Gastrocnemius medialis (tissue), 4 donors: ENCODE measurements around the gene FAM174B.

Source experiments
- POLR2A ChIP-seq, 2 donors: fragments of 450-650 bp; IDR thresholded peaks; one replicate each; pipeline ENCODE4 v1.6.1; 2017; ENCODE audit warnings: antibody characterized with exemption in 2 of 2, mild to moderate bottlenecking in 2 of 2, moderate library complexity in 2 of 2
- TF ChIP-seq, protein P1 (sequence below), 5 experiments: fragments of 450-650 bp in 3 of 5; fragments of 200-600 bp in 2 of 5; sonication (generic) in 2 of 5; IDR thresholded peaks in 4 of 5; conservative IDR thresholded peaks in 1 of 5; 1 replicate in 4 of 5; 2 replicates in 1 of 5; pipeline ENCODE4 v1.5.1; 2016 to 2019; ENCODE audit warnings: antibody characterized with exemption in 5 of 5, mild to moderate bottlenecking in 3 of 5, moderate library complexity in 3 of 5

GRCh38 chr15:92633418-92633817 is 22.2 kb downstream of the FAM174B start:
- TF ChIP-seq, protein P1, sequence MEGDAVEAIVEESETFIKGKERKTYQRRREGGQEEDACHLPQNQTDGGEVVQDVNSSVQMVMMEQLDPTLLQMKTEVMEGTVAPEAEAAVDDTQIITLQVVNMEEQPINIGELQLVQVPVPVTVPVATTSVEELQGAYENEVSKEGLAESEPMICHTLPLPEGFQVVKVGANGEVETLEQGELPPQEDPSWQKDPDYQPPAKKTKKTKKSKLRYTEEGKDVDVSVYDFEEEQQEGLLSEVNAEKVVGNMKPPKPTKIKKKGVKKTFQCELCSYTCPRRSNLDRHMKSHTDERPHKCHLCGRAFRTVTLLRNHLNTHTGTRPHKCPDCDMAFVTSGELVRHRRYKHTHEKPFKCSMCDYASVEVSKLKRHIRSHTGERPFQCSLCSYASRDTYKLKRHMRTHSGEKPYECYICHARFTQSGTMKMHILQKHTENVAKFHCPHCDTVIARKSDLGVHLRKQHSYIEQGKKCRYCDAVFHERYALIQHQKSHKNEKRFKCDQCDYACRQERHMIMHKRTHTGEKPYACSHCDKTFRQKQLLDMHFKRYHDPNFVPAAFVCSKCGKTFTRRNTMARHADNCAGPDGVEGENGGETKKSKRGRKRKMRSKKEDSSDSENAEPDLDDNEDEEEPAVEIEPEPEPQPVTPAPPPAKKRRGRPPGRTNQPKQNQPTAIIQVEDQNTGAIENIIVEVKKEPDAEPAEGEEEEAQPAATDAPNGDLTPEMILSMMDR (IDR thresholded peaks at IDR 0.05 in 4 of 5, conservative IDR thresholded peaks at IDR 0.05 in 1 of 5): no peak
- no peak for TF ChIP-seq POLR2A (IDR thresholded peaks at IDR 0.05)
